ENCODE measurements around the gene MTCH2. TPM values are rescaled to one million over a fixed set of nuclear protein-coding genes. Genes with fewer than 3 reads are reported as not detected.

Gene MTCH2
- total RNA-seq, 1 experiment from 2014 or later, result 72.6 TPM

DNA sequence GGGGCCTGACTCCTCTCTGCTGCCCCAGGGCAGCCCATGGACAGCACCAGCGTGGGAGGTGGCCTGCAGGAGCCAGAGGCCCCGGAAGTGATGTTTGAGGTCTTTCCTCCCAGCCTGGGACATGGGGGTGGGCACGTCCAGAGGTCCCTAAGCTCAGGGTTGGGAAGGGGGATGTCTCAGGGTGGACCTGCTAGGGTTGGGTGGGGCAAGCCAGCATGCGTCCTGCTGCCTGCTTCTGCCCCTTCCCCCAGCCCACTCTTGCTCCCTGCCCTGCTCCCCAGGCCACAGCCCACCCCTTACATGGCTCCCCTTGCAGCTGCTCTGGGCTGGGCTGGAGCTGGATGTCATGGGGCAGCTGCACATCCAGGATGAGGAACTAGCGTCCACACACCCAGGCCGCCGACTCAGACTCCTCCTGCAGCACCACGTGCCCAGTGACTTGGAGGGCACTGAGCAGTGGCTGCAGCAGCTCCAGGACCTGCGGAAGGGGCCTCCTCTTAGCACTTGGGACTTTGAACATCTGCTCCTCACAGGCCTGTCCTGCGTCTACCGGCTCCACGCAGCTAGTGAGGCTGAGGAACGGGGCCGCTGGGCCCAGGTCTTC lies 54.5 kb downstream of the MTCH2 start:
- Histone ChIP-seq H3K27me3 (ENCODE audit: low read length) (no peaks in the 10 kb centered on the region), H3K36me3 (ENCODE audit: insufficient read depth, low read length) (peaks cover 9% of the 10 kb centered on the region; the same call in 1 of the 2 replicates), H3K27ac (ENCODE audit: low read length) (no peak overlapping the region), H4K20me1 (ENCODE audit: insufficient read depth, low read depth, low read length) (no peaks in the 10 kb centered on the region), H3K9me3 (ENCODE audit: low read length) (no peaks in the 10 kb centered on the region), H2AFZ (ENCODE audit: low read length) (no peak overlapping the region), H3K9me2 (replicated peaks; ENCODE audit: insufficient read depth, low read length) (no peaks in the 10 kb centered on the region), H3K79me2 (ENCODE audit: low read length) (no peaks in the 10 kb centered on the region), H3K4me1 (ENCODE audit: low read length) (no peaks in the 10 kb centered on the region), H3K4me2 (ENCODE audit: low read depth, low read length, poor library complexity, severe bottlenecking) (no peak overlapping the region), H3K4me3 (ENCODE audit: low read length) (no peak overlapping the region), H3K9ac (ENCODE audit: low read length) (no peak overlapping the region)
- DNase-seq, result no peak

DNA sequence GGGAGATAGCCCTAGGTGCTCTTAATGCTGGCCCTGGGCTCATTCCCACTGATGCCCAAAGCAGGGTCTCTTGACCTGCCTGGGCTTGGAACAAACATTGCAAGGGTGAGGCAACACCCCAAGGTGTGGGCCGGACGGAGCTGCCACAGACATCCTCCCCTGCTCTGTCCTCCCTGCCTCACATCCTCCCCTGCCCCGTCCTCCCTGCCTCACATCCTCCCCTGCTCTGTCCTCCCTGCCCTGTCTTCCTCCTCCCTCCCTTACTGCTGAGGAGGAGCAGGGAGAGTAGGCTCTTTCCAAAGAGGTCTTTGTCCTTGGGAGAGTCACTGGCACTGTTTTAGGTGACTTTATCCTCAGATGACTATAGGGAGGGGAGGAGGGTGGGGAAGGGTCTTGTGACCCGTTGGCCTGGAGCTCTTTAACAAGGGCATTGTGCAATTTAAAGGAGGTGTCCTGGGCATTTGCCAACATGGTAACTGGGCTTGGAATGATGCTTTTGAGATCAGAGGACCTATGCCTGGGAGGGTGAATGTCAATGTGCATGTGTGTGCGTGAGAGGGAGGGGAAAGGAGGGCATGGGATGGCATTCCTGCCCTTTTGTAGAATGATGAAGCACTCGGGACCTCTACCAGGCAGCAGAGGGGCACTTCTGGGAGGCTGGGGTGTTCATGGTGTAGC lies 55.2 kb downstream of the MTCH2 start:
- Histone ChIP-seq H3K9ac (ENCODE audit: low read length) (no peak overlapping the region), H3K36me3 (ENCODE audit: insufficient read depth, low read length) (peaks cover 13% of the 10 kb centered on the region; the same call in 1 of the 2 replicates), H3K4me3 (ENCODE audit: low read length) (no peak overlapping the region), H3K9me3 (ENCODE audit: low read length) (no peaks in the 10 kb centered on the region), H4K20me1 (ENCODE audit: insufficient read depth, low read depth, low read length) (no peaks in the 10 kb centered on the region), H3K4me2 (ENCODE audit: low read depth, low read length, poor library complexity, severe bottlenecking) (no peak overlapping the region), H3K27me3 (ENCODE audit: low read length) (no peaks in the 10 kb centered on the region), H2AFZ (ENCODE audit: low read length) (no peak overlapping the region), H3K9me2 (replicated peaks; ENCODE audit: insufficient read depth, low read length) (no peaks in the 10 kb centered on the region), H3K27ac (ENCODE audit: low read length) (no peak overlapping the region), H3K79me2 (ENCODE audit: low read length) (no peaks in the 10 kb centered on the region), H3K4me1 (ENCODE audit: low read length) (no peaks in the 10 kb centered on the region)
- DNase-seq, result no peak

DNA sequence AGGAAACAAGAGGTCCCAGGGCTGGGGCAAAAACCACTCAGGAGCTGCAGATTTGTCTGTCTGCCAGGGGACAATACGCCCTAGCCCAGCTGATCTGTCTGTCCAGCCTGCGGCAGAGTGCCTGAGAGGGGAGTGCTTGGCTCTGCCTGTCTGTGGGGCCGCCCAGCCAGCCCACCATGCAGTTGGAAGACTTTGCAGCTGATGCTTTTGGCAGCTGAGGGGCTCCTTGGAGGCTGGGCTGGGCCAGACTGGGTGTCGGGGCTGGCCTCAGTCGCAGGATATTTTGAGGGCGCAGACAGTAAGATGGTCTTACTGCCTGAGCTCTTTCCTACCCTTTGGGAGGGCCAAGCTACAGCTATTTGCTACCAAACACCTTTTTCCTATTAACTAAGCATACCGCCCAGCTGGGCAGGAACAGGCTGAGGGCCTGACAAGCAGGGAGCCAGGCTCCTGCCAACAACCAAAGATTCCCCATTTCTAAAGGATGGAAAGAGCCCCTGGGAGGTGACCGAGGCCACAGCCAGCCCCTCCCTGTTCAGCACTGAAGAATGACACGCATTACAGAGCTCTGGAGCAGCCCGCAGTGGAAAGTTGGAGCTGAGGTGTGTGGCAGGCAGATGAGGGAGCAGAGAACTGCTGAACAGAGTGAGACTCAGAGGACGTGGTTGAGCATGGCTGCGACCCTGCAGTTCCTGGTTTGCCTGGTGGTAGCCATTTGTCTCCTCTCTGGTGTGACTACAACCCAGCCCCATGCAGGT lies 56.1 kb downstream of the MTCH2 start, which contains the start of gene FAM180B:
Gene FAM180B, plus strand, starts transcription at position 581 of the 758 bp plus-strand sequence. Its CDS starts 91 bp downstream, at position 672.
- Histone ChIP-seq H3K4me1 (ENCODE audit: low read length) (no peaks in the 10 kb centered on the region), H3K27me3 (ENCODE audit: low read length) (no peaks in the 10 kb centered on the region), H3K4me2 (ENCODE audit: low read depth, low read length, poor library complexity, severe bottlenecking) (no peak within 1 kb of the TSS), H3K79me2 (ENCODE audit: low read length) (peaks cover 4% of the 10 kb centered on the region; the same call in 1 of the 2 replicates), H3K4me3 (ENCODE audit: low read length) (no peak within 1 kb of the TSS), H3K9me2 (replicated peaks; ENCODE audit: insufficient read depth, low read length) (no peaks in the 10 kb centered on the region), H3K9ac (ENCODE audit: low read length) (no peak within 1 kb of the TSS), H4K20me1 (ENCODE audit: insufficient read depth, low read depth, low read length) (no peaks in the 10 kb centered on the region), H3K9me3 (ENCODE audit: low read length) (no peaks in the 10 kb centered on the region), H2AFZ (ENCODE audit: low read length) (no peak within 1 kb of the TSS), H3K27ac (ENCODE audit: low read length) (no peak within 1 kb of the TSS), H3K36me3 (ENCODE audit: insufficient read depth, low read length) (peaks cover 22% of the 10 kb centered on the region)
- DNase-seq, result no peak

DNA sequence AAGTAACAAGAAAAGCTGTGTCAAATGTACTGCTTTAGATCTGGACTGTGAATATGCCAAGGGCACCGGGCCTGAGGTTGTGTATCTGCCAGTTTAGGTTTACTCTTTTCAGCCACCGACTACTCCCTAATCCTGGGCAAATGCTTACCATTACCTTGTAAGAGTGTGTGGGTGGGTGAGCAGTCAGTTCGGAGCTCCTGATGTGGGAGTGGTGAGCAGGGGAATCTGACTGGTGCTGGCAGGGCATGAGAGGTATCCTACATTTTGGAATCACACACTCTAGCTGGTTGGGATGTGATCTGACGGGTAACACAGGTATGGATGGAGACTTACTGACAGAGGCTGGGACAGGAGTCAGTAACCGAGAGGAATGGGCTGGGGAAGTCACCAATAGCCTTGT lies 58.5 kb downstream of the MTCH2 start:
- no peak overlapping the region for H2AFZ ChIP-seq (ENCODE audit: low read length)
- H3K9ac ChIP-seq (ENCODE audit: low read length), result no peak overlapping the region
- H3K9me3 ChIP-seq (ENCODE audit: low read length), result no peaks in the 10 kb centered on the region
- H3K4me3 ChIP-seq (ENCODE audit: low read length), result no peak overlapping the region
- no peaks in the 10 kb centered on the region for H3K27me3 ChIP-seq (ENCODE audit: low read length)
- peaks cover 24% of the 10 kb centered on the region for H3K79me2 ChIP-seq (ENCODE audit: low read length)
- peaks cover 29% of the 10 kb centered on the region for H3K36me3 ChIP-seq (ENCODE audit: insufficient read depth, low read length)
- no peaks in the 10 kb centered on the region for H3K9me2 ChIP-seq (replicated peaks; ENCODE audit: insufficient read depth, low read length)
- no peaks in the 10 kb centered on the region for H4K20me1 ChIP-seq (ENCODE audit: insufficient read depth, low read depth, low read length)
- H3K4me1 ChIP-seq (ENCODE audit: low read length), result peaks cover 11% of the 10 kb centered on the region
- DNase-seq, result no peak
- H3K4me2 ChIP-seq (ENCODE audit: low read depth, low read length, poor library complexity, severe bottlenecking), result no peak overlapping the region
- no peak overlapping the region for H3K27ac ChIP-seq (ENCODE audit: low read length)

DNA sequence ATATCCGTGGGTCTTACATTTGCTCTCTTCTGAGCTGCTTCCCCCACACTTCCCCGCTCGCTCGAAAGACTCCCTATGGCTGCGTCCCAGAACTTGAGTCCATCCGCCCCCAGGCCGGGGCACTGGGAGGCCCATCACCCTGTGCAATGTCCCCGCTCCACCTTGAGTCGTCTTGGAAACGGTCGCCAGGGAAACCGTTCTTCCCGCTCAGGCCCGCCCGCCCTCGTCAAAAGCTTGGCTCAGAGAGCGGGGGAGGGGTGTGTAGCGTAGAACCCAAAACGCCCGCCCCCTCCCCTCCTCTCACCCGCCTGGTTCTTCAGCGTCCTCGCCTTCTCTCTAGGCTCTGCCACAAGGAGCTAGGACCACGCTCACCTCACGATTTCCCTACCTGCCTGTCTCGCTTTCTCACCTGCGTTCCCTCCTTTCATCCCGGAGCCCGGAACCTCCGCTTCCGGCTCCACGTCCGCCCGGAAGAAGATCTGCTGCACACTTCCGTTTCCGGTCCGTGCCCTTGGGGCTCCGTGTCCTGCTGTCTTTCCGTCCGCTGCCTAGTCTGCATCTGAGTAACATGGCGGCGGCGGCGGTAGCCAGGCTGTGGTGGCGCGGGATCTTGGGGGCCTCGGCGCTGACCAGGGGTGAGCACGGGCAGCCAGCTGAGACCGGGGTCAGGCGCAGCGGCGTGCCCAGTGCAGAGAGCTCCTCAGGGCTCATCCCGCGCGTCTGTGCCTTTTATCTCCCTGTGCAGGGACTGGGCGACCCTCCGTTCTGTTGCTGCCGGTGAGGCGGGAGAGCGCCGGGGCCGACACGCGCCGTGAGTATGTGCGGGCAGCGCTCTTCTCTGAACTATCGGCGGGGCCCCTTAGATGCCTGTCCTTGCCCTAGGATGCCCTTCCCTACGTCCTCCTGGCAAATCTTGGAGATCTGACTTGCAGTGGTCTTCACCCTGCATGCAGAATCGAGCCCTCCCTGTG lies 63.5 kb downstream of the MTCH2 start, which contains the start of the genes KBTBD4 and NDUFS3:
Gene KBTBD4, minus strand, starts transcription at position 447 of the 971 bp plus-strand sequence. Its CDS starts 19 bp downstream, at position 428.
Gene NDUFS3, plus strand, starts transcription at position 551 of the 971 bp plus-strand sequence. Its CDS starts 18 bp downstream, at position 569.
- Histone ChIP-seq H3K36me3 (ENCODE audit: insufficient read depth, low read length) (peaks cover 34% of the 10 kb centered on the region), H3K4me2 (ENCODE audit: low read depth, low read length, poor library complexity, severe bottlenecking) (peak within 1 kb of the TSS; percentile 86), H3K9me3 (ENCODE audit: low read length) (no peaks in the 10 kb centered on the region), H2AFZ (ENCODE audit: low read length) (peak within 1 kb of the TSS; percentile 27; the same call in 1 of the 2 replicates), H4K20me1 (ENCODE audit: insufficient read depth, low read depth, low read length) (no peaks in the 10 kb centered on the region), H3K79me2 (ENCODE audit: low read length) (peaks cover 42% of the 10 kb centered on the region), H3K9me2 (replicated peaks; ENCODE audit: insufficient read depth, low read length) (no peaks in the 10 kb centered on the region), H3K27ac (ENCODE audit: low read length) (peak within 1 kb of the TSS; percentile 43), H3K9ac (ENCODE audit: low read length) (peak within 1 kb of the TSS; percentile 86), H3K27me3 (ENCODE audit: low read length) (no peaks in the 10 kb centered on the region), H3K4me3 (ENCODE audit: low read length) (peak within 1 kb of the TSS; percentile 81), H3K4me1 (ENCODE audit: low read length) (peaks cover 26% of the 10 kb centered on the region)
- peak; percentile 97 for DNase-seq

DNA sequence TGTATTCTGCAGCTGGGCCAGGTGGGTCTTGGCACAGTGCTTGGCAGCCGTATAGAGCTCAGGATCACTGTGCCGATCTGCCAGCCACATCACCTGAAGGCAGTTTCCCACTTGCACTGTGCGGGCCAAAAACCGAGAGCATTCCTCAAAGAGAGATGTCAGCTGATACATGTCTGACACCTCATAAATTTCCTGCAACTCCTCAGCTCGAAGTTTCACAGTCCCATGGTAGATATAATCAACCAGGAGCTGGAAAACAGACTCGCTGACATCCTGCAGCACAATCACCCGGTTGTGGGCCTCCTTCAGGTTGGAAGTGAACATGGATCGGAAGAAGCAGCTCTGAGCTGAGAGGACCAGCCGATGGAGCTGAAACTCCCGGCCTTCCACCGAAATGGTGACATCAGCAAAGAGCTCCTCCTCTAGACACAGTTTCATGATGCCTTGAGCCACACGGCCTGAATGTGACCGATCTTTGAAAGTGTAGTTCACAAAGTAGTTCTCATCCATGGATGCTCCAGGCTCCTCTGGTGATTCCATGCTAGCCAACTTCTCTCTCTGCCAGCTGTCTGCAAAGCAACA lies 64.8 kb downstream of the MTCH2 start:
- peak overlapping the region; percentile 86 for H3K9ac ChIP-seq (ENCODE audit: low read length)

DNA sequence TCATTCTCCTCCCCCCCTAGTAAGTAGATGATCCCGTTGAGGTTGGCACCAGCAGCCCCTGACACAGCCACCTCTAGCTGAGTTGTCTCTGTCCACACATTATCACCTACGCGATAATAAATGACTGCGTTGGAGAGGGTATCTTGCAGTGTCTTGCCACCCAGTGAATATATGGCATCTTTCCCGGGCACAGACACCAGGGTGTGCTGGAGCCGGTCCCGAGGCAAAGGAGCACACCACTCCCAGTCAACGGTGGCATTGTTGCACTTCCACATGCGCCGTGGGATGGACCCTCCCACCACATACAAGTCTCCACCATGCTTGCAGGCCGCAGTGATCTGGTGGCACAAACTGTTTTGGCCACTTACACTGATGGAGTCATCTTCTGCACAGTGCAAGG lies 69.0 kb downstream of the MTCH2 start:
- no peaks in the 10 kb centered on the region for H3K27me3 ChIP-seq (ENCODE audit: low read length)
- no peak overlapping the region for H3K4me2 ChIP-seq (ENCODE audit: low read depth, low read length, poor library complexity, severe bottlenecking)
- no peaks in the 10 kb centered on the region for H3K9me3 ChIP-seq (ENCODE audit: low read length)
- no peak for DNase-seq
- no peak overlapping the region for H3K4me3 ChIP-seq (ENCODE audit: low read length)
- no peak overlapping the region for H2AFZ ChIP-seq (ENCODE audit: low read length)
- no peak overlapping the region for H3K9ac ChIP-seq (ENCODE audit: low read length)
- H3K36me3 ChIP-seq (ENCODE audit: insufficient read depth, low read length), result peaks cover 49% of the 10 kb centered on the region
- peaks cover 65% of the 10 kb centered on the region for H3K79me2 ChIP-seq (ENCODE audit: low read length)
- H4K20me1 ChIP-seq (ENCODE audit: insufficient read depth, low read depth, low read length), result no peaks in the 10 kb centered on the region
- peaks cover 15% of the 10 kb centered on the region for H3K4me1 ChIP-seq (ENCODE audit: low read length)
- no peaks in the 10 kb centered on the region for H3K9me2 ChIP-seq (replicated peaks; ENCODE audit: insufficient read depth, low read length)
- H3K27ac ChIP-seq (ENCODE audit: low read length), result no peak overlapping the region

More for the DNA sequence above, 64.8 kb downstream of the MTCH2 start:
- H2AFZ ChIP-seq (ENCODE audit: low read length), result no peak overlapping the region
- H3K4me1 ChIP-seq (ENCODE audit: low read length), result peaks cover 26% of the 10 kb centered on the region
- H3K9me2 ChIP-seq (replicated peaks; ENCODE audit: insufficient read depth, low read length), result no peaks in the 10 kb centered on the region
- peaks cover 38% of the 10 kb centered on the region for H3K36me3 ChIP-seq (ENCODE audit: insufficient read depth, low read length)
- H3K9me3 ChIP-seq (ENCODE audit: low read length), result no peaks in the 10 kb centered on the region
- H3K27ac ChIP-seq (ENCODE audit: low read length), result peak overlapping the region; percentile 43; the same call in 1 of the 2 replicates
- peak; percentile 52 for DNase-seq
- H4K20me1 ChIP-seq (ENCODE audit: insufficient read depth, low read depth, low read length), result no peaks in the 10 kb centered on the region
- H3K4me2 ChIP-seq (ENCODE audit: low read depth, low read length, poor library complexity, severe bottlenecking), result peak overlapping the region; percentile 86
- peaks cover 54% of the 10 kb centered on the region for H3K79me2 ChIP-seq (ENCODE audit: low read length)
- H3K27me3 ChIP-seq (ENCODE audit: low read length), result no peaks in the 10 kb centered on the region
- peak overlapping the region; percentile 81 for H3K4me3 ChIP-seq (ENCODE audit: low read length)
